ENCODE results near the gene CNEP1R1. TPM values are rescaled to one million over a fixed set of nuclear protein-coding genes. Genes with fewer than 3 reads are reported as not detected.

Gene CNEP1R1
- total and polyA plus RNA-seq, 2 donors (not counting 1 experiment from before 2014, with no cell fraction given): 18.6 to 32.9 TPM

GRCh38 chr16:50002190-50002589 lies 22.8 kb upstream of the CNEP1R1 start:
- Mint-ChIP-seq H3K27me3 (peaks cover 19% of the 10 kb centered on the region), H3K27ac (no peak overlapping the region), H3K4me3 (no peak overlapping the region), H3K4me1 (no peaks in the 10 kb centered on the region), H3K9me3 (ENCODE audit: insufficient read depth) (no peaks in the 10 kb centered on the region)
- ChIA-PET POLR2A (no interaction called here), CTCF (no interaction called here)
- DNase-seq: no peak
- intact Hi-C loops (cut with micrococcal nuclease): no loop called here
- Histone ChIP-seq H3K4me2 (replicated peaks; ENCODE audit: low read depth, low read length, poor library complexity, severe bottlenecking) (no peak overlapping the region), H3K36me3 (replicated peaks in 1 of 2; ENCODE audit: control extremely low read depth in 1 of 2, control insufficient read depth in 1 of 2, extremely low read depth in 1 of 2, insufficient read depth in 2 of 2, low read length in 1 of 2) (no peaks in the 10 kb centered on the region), H3K9ac (ENCODE audit: low read length) (no peak overlapping the region), H3K4me3 (ENCODE audit: control extremely low read depth in 1 of 5, extremely low read depth in 1 of 5, insufficient read depth in 1 of 5, low read depth in 2 of 5, low read length in 4 of 5) (no peak overlapping the region), H3K9me3 (ENCODE audit: control extremely low read depth in 1 of 3, control insufficient read depth in 2 of 3, insufficient read depth in 1 of 3, low read length in 2 of 3) (no peaks in the 10 kb centered on the region), H3K79me2 (ENCODE audit: control insufficient read depth, insufficient read depth, low read length) (no peaks in the 10 kb centered on the region), H3K27ac (ENCODE audit: low read length in 2 of 2) (no peak overlapping the region), H4K20me1 (ENCODE audit: control insufficient read depth, insufficient read depth, low read length, poor library complexity, severe bottlenecking) (no peaks in the 10 kb centered on the region), H3K27me3 (replicated peaks in 1 of 4; ENCODE audit: control extremely low read depth in 1 of 4, control insufficient read depth in 3 of 4, insufficient read depth in 4 of 4, low read length in 3 of 4) (peaks cover 0 to 6% (median 0%) of the 10 kb centered on the region in 4 experiments), H2AFZ (ENCODE audit: insufficient read depth, low read depth, low read length, poor library complexity, severe bottlenecking) (no peak overlapping the region), H3K4me1 (ENCODE audit: control insufficient read depth in 2 of 2, insufficient read depth in 2 of 2, low read length in 2 of 2) (no peaks in the 10 kb centered on the region)
- TF ChIP-seq EZH2 (IDR thresholded peaks at IDR 0.05; ENCODE audit: borderline replicate concordance, insufficient read depth, low read depth, low read length, poor library complexity, severe bottlenecking) (no peak), CTCF (IDR thresholded peaks at IDR 0.05) (no peak)
- ATAC-seq (ENCODE audit: low read depth): no peak
- WGBS (ENCODE audit: insufficient coverage): 89% methylated on average over 1 of the region's 1 CpG

GRCh38 chr16:50004239-50004638 lies 20.8 kb upstream of the CNEP1R1 start:
- no peaks in the 10 kb centered on the region for H3K9me3 Mint-ChIP-seq (ENCODE audit: insufficient read depth)
- Histone ChIP-seq H3K27me3 (replicated peaks in 1 of 4; ENCODE audit: control extremely low read depth in 1 of 4, control insufficient read depth in 3 of 4, insufficient read depth in 4 of 4, low read length in 3 of 4) (peaks cover 0 to 6% (median 0%) of the 10 kb centered on the region in 4 experiments), H3K27ac (ENCODE audit: low read length in 2 of 2) (no peak overlapping the region), H3K9ac (ENCODE audit: low read length) (no peak overlapping the region), H3K79me2 (ENCODE audit: control insufficient read depth, insufficient read depth, low read length) (no peaks in the 10 kb centered on the region), H3K4me2 (replicated peaks; ENCODE audit: low read depth, low read length, poor library complexity, severe bottlenecking) (no peak overlapping the region), H3K4me3 (ENCODE audit: control extremely low read depth in 1 of 5, extremely low read depth in 1 of 5, insufficient read depth in 1 of 5, low read depth in 2 of 5, low read length in 4 of 5) (no peak overlapping the region), H3K4me1 (ENCODE audit: control insufficient read depth in 2 of 2, insufficient read depth in 2 of 2, low read length in 2 of 2) (no peaks in the 10 kb centered on the region), H3K36me3 (replicated peaks in 1 of 2; ENCODE audit: control extremely low read depth in 1 of 2, control insufficient read depth in 1 of 2, extremely low read depth in 1 of 2, insufficient read depth in 2 of 2, low read length in 1 of 2) (no peaks in the 10 kb centered on the region), H2AFZ (ENCODE audit: insufficient read depth, low read depth, low read length, poor library complexity, severe bottlenecking) (no peak overlapping the region), H3K9me3 (ENCODE audit: control extremely low read depth in 1 of 3, control insufficient read depth in 2 of 3, insufficient read depth in 1 of 3, low read length in 2 of 3) (no peaks in the 10 kb centered on the region), H4K20me1 (ENCODE audit: control insufficient read depth, insufficient read depth, low read length, poor library complexity, severe bottlenecking) (no peaks in the 10 kb centered on the region)
- WGBS (ENCODE audit: insufficient coverage): 93% methylated on average over 3 of the region's 4 CpGs
- ATAC-seq (ENCODE audit: low read depth) (no peak), DNase-seq (no peak)
- CTCF ChIA-PET: no interaction called here
- no peak for TF ChIP-seq EZH2 (IDR thresholded peaks at IDR 0.05; ENCODE audit: borderline replicate concordance, insufficient read depth, low read depth, low read length, poor library complexity, severe bottlenecking)
- no peak for TF ChIP-seq CTCF (IDR thresholded peaks at IDR 0.05)
- intact Hi-C loops (cut with micrococcal nuclease): no loop called here
- no peak overlapping the region for H3K27ac Mint-ChIP-seq
- no peaks in the 10 kb centered on the region for H3K4me1 Mint-ChIP-seq
- peaks cover 14% of the 10 kb centered on the region for H3K27me3 Mint-ChIP-seq
- no peak overlapping the region for H3K4me3 Mint-ChIP-seq
- POLR2A ChIA-PET: no interaction called here
